Measurements from ENCODE around the gene GRM8.

GRCh38 chr7:126499481-126499880 lies 753.3 kb downstream of the GRM8 start:
- TF ChIP-seq CTCF (IDR thresholded peaks at IDR 0.05) (no peak), POLR2AphosphoS5 (IDR thresholded peaks at IDR 0.05) (no peak)

Measured in stomach (tissue), 4 donors.